GM20431 (cell line): Measurements from ENCODE around the gene APBA1.

Experiments used
- in situ Hi-C: fragments of 300-500 bp; cut with MseI, MboI; formaldehyde crosslinking; loops from one replicate; pipeline ENCODE4 v1.15.0; 2020; ENCODE audit warnings: low sequenced_read_pairs; ENCODE audit not compliant: unreplicated experiment

APBA1 gene

GRCh38 chr9:69496846-69497450 is 175.2 kb downstream of the APBA1 start:
- in situ Hi-C loops: no loop called here

GRCh38 chr9:69495296-69495695 is 176.9 kb downstream of the APBA1 start:
- in situ Hi-C loops: no loop called here

- in situ Hi-C loops: no loop called here
Observed at GRCh38 chr9:69494763-69495162, 177.4 kb downstream of the APBA1 start.

- in situ Hi-C loops: no loop called here
Observed at GRCh38 chr9:69494208-69494607, 178.0 kb downstream of the APBA1 start.

GRCh38 chr9:69486498-69486897 is 185.7 kb downstream of the APBA1 start:
- in situ Hi-C loops: no loop called here

- in situ Hi-C loops: no loop called here
Observed at GRCh38 chr9:69485466-69485865, 186.7 kb downstream of the APBA1 start.

- in situ Hi-C loops: no loop called here
Observed at GRCh38 chr9:69483886-69484422, 188.2 kb downstream of the APBA1 start.

GRCh38 chr9:69476797-69477196 is 195.4 kb downstream of the APBA1 start:
- in situ Hi-C loops: no loop called here

GRCh38 chr9:69476016-69476415 is 196.2 kb downstream of the APBA1 start:
- in situ Hi-C loops: no loop called here

GRCh38 chr9:69474821-69475220 is 197.3 kb downstream of the APBA1 start:
- in situ Hi-C loops: no loop called here

- in situ Hi-C loops: no loop called here
Observed at GRCh38 chr9:69472101-69472620, 200.0 kb downstream of the APBA1 start.

GRCh38 chr9:69471433-69471832 is 200.7 kb downstream of the APBA1 start:
- in situ Hi-C loops: no loop called here

- in situ Hi-C loops: no loop called here
Observed at GRCh38 chr9:69470186-69470977, 201.8 kb downstream of the APBA1 start.

GRCh38 chr9:69469136-69469535 is 203.0 kb downstream of the APBA1 start:
- in situ Hi-C loops: no loop called here

- in situ Hi-C loops: no loop called here
Observed at GRCh38 chr9:69468380-69468779, 203.8 kb downstream of the APBA1 start.

GRCh38 chr9:69466151-69466550 is 206.0 kb downstream of the APBA1 start:
- in situ Hi-C loops: no loop called here

GRCh38 chr9:69465473-69465872 is 206.7 kb downstream of the APBA1 start:
- in situ Hi-C loops: no loop called here

GRCh38 chr9:69463497-69464068 is 208.6 kb downstream of the APBA1 start:
- in situ Hi-C loops: no loop called here

- in situ Hi-C loops: no loop called here
Observed at GRCh38 chr9:69462394-69462793, 209.8 kb downstream of the APBA1 start.

GRCh38 chr9:69461103-69461887 is 210.9 kb downstream of the APBA1 start:
- in situ Hi-C loops: no loop called here
